NCI-H446 (cell line): ENCODE results near the gene WDR5B.

ENCODE experiments used
- DNase-seq, 2 experiments: peaks; one replicate each; lab custom pipeline; 2025; lab: John Stamatoyannopoulos, UW

The WDR5B gene

GRCh38 chr3:122409446-122409845 lies 6.4 kb downstream of the WDR5B start:
- DNase-seq: no peak

DNA sequence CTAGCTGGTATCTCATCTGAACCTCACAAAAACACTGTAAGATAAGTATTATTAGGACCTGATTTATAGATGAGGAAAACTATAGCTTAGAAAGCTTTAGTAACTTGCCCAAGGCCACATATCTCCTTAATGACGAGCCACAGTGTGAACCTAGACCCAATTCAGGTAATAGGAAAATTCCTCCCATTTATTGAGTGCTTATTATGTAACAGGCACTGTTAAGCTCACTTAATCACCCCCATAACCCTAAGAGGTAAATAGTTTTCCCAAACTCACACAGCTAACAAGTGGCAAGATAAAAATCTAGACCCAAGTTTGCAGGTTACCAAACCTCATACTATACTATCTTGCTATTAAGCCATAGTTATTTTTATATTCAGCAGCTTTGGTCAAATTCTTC lies 7.9 kb downstream of the WDR5B start:
- no peak for DNase-seq

DNA sequence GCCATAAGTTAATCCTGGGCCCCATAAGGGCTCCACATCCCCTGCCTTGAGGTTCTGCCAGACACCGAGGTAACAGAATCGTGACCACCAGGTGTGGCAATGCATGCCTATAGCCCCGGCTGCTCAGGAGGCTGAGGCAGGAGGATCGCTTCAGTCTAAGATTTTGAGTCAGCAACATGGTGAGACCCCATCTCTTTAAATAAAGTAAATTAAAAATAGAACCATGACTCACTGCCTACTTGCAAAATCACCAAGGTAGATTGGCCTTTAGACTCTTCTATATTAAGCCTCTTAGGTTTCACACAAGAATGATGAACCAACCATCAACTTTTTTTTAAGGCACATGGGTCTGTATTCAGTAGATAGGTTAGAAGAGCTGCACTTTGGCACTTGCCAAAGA lies 9.7 kb downstream of the WDR5B start:
- DNase-seq: no peak

- DNase-seq: no peak
These were observed 10.8 kb downstream of the WDR5B start for GRCh38 chr3:122405015-122405414.

DNA sequence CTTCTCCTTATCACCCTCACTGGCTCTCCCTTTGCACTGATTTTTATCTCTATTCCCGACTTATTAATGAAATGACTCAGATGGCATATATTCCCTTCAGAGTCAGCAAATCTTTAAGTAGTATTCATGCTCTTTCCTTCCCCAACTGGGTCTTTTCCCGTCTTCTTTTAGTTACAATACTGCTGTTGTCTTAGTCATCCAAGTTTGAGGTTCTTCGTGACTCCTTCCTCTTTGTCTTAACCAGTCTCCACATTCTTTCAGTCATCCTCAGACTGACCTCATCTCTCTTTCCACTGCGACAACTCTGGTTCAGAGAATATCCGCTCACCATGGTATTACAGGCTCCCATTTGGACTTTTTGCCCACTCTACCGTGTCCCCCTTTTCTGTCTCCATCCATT lies 12.4 kb downstream of the WDR5B start:
- DNase-seq: no peak

DNA sequence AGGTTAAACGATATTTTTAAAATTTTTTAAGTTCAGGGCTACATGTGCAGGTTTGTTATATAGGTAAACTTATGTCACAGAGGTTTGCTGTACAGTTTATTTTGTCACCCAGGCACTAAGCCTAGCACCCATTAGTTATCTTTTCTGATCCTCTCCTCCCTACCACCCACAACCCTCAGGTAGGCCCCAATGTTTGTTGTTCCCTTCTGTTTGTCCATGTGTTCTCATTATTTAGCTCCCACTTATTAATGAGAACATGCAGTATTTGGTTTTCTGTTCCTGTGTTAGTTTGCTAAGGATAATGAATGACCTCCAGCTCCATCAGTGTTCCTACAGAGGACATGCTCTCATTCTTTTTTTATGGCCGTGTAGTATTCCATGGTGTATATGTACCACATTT lies 16.9 kb downstream of the WDR5B start:
- no peak for DNase-seq

DNA sequence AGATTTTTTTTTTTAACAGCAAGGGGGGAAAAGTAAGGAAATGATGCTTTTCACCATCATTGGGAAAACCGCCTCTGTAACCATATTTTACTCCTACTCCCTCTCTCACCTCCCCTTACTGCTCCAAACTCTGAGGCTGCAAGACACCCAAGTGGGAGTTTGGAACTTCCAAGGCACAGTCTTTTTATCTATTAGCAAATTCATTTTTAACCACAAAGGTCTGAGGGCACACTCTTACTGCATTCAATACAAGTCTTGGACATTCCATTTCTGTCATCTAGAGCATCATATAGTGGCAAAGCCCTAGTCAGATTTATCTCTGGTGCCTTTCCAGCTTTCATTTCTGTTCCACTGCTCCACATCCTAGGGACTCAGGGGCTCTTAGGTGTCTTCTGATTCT lies 18.7 kb downstream of the WDR5B start:
- DNase-seq: no peak

GRCh38 chr3:122396511-122396910 lies 19.4 kb downstream of the WDR5B start:
- DNase-seq: no peak

DNA sequence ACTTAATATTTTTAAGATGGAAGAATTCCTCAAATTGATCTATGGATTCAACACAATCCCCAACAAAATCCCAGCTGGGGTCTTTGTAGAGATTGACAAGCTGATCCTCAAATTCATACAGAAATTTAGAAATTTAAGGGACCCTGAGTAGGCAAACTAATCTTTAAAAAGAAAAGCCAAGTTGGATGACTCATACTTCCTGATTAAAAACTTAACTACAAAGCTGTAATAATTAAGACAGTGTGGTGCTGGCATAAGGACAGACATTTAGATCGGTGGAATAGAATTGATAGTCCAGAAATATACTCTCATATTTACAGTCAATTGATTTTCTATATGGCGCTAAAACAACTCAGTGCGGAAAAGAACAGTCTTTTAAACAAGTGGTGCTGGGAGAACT lies 20.3 kb downstream of the WDR5B start:
- no peak for DNase-seq

DNA sequence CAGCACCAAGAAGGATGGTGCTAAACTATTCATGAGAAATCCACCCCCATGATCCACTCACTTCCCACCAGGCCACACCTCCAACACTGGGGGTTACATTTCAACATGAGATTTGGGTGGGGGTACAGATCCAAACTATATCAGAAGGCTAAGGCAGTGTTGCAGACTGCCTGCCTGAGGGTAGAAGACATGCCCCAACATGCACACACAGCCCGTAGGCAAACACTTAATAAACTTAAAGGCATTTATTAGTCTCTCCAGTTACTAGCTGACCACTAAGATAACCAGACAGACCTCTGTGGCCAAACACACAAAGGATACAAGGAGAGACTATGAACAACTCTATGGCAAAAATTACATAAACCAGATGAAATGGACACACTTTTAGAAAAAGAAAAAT lies 21.7 kb downstream of the WDR5B start:
- no peak for DNase-seq

GRCh38 chr3:122392868-122393844 lies 22.7 kb downstream of the WDR5B start:
- peak in 1 of 2 experiments; percentile 69 for DNase-seq

DNA sequence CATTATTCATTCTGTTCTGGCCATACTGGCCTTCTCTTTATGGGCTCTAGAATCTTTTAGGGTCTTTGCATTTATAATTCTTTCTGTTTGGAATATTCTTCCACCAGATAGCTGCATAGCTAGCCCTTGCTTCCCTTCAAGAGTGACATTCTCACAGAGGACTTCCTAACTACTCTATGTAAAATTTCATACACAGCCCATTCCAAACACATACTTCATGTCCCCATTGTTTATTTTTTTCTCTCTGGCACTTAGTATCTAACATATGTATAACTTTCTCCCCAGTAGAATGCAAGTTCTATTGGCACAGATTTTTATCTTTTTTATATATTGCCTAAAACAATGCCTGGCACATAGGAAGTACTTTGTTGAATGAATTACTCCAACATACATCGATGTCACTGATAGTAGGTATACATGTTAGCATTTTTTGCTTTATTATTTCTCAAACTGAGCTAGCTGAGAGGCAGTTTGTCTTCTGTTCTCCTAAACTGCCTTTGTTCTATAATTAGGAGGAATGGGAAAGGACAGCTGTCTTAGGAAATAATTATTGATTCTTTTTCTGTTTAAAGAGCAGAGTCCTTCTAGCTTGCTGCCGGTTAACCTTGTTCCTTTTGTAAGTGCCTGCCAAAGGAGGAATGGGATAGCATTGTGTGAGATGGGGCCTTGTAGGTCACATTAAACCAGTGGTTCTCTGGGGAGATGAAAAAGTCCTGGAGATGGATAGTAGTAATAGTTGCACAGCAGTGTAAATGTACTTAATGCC lies 24.0 kb downstream of the WDR5B start:
- no peak for DNase-seq

DNA sequence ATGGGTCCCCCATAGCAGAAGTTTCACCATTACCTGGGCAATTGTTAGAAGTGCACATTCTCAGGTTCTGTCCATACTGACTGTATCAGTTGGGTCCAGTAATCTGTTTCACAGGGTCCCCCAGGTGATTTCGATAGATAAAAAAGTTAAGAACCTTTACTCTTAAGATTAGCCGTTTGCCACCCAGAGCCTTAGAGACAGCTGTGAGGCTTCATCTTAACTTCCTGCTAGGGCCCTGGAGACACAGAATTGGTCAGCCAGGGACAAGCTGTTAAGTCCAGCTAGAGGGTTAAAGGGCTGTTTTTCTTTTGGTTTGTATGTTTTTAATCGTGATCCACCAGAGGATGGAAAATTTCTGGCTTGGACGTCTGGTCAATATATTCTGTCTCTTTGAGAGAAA lies 25.2 kb downstream of the WDR5B start:
- DNase-seq: no peak

- DNase-seq: no peak
These were observed 26.0 kb downstream of the WDR5B start for GRCh38 chr3:122389892-122390291.

DNA sequence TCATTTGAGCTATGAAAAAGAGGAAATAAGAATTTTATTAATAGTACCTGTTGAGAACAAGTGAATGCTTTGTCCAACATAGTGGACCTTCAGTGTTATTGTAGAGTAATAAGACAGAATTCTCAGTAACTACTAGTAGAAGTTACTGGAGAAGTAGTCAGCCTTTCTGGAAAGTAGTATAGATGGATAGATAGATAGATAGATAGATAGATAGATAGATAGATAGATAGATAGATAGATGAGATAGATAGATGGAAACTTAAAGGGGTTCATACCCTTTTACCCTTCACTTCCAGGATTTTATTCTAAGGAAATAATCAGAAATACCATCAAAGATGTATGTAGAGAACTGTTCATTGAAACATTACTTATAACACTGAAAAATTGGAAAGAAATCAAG lies 26.7 kb downstream of the WDR5B start:
- no peak for DNase-seq

DNA sequence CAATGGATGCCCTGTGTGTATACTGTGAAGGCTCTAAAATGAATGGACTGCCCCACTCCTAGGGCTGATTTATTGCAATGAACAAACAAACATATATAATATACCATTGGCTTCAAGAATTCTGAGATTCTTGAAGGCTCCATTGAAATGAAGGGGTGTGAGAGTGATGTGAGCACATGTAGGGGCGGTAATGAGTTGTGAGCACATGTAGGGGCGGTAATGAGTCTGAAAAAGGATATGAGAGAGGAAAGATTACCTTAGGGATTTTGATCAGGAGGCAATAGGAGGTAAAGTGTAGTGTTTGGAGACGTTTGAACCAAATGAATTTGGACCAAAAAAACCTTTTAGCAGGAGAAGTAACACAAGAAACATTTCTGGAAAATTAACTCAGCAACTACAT lies 28.2 kb downstream of the WDR5B start:
- DNase-seq: no peak

DNA sequence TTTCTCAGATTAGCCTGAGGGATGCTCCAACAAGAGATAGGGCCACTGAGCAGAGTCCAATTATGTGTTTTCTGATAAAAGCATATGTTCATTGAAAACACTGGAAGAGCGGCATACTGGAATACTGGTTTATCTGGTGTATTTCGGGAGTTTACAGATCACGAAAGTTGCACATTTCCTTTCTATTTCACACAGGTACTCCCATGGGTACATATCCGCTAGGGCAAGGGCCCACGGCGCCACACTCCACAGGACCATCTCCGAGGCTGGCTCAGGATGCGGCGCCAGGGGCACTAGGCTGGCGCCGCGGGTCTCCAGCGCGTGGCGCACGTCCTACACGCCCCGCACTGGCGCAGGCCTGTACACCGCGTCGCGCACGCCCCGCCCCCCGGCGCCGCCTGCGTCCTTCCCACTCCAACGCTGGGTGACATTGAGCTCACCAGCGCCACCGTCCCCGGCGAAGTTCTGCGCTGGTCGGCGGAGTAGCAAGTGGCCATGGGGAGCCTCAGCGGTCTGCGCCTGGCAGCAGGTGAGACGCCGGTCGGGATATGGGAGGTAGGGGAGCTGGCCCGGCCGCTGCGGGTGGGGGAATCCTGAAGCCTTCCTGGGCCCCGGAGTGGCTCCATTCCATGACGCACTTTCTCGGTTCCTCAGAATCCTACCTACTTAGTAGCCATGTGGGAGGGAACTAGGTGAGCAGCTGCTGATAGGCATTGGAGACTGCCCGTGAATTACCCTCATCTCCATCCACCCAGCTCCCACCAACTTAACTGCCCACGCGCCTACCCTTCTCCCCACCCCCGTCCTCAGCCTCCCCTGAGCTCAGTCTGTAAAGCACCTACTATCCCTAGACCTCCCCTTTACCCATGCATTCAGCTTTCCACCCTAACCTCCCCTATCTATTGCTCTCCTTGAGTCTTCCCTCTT lies 31.8 kb downstream of the WDR5B start, which contains the start of gene FAM162A:
Gene FAM162A (plus strand): TSS at position 412 of the 927 bp plus-strand sequence. CDS start 84 bp downstream, at position 496.
- peak; percentile 91 to 97 for DNase-seq

DNA sequence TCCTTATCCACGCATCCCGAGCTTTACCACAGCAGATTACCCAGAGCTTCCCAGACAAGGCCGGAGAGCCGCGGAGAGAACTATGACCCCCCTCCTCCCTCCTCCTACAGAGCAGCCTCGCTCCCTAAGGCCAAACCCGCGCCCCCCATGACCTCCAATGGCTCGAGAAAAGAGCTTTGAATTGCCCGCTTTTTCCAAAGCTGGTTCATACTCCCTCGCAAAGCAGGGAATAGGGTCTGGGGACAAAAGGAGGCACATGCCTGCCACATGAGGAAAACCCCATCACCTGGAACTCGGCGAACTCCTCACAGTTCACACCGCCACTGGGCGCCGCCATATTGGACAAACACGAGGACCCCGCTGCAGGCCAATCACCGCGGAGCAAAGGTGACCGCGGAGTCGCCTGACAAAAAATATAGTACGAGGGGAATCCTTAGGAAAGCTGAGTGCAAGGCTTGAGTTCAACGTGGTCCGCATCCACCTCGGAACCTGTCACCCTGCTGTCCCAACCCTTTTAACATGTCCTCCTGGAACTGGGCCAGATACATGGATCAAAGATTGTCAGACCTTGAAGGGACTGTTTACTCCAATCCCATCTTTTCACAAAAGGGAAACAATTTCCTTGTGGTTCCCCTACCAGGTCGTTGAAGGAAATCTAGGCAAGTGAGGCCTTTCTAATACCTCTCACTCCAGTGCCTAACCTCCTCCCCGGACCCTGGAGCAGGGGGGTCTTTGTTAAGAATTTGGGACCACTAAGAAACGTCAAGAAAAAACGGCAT lies 32.8 kb downstream of the WDR5B start, which contains the start of gene MIX23:
Gene MIX23 (minus strand): TSS at position 344 of the 779 bp plus-strand sequence. CDS start 7 bp downstream, at position 337.
- peak; percentile 92 to 94 for DNase-seq

DNA sequence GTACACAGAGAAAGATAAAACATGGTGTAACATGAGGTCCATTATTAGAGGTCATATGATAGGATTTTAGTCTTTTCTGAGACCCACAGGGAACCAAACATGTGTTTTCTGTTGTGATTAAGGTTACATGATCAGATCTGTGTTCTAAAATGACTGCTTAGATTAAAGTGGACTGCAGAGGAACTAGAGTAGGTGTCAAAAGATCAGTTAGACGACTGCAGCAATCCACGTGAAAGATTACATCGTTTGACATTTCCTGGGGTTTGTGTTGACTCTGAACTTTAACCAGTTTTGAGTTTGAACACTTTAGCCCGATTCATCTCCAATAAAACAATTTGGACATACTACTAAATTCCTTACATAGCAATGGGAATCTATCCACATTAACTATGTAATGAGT lies 37.9 kb downstream of the WDR5B start:
- no peak for DNase-seq

DNA sequence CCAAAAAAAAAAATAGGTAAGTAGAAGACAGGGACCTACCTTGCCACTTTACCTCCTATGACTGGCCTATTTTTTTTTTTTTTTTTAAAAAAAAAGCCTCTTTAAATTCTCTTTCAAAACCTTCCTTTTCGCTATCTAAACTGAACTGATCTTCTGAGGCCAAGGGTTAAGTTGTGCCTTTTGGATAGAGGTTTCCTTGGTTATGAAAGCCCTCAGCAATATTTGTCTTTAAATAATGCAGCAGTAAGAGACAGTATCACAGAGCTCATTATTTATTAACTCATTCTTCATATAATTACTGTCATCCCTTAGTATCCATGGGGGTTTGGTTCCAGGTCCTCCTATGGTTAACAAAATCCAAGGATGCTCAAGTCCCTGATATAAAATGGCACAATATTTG lies 41.8 kb downstream of the WDR5B start:
- DNase-seq: no peak

- DNase-seq: no peak
These were observed 49.5 kb downstream of the WDR5B start for GRCh38 chr3:122366379-122366749.
